Measurements from ENCODE around the gene MGAM2. TPM values are rescaled to one million over a fixed set of nuclear protein-coding genes. Genes with fewer than 3 reads are reported as not detected.

MGAM2 gene
- total and polyA plus RNA-seq, 2 of the 4 experiments (the other 2 are of a cell fraction) = not detected

DNA sequence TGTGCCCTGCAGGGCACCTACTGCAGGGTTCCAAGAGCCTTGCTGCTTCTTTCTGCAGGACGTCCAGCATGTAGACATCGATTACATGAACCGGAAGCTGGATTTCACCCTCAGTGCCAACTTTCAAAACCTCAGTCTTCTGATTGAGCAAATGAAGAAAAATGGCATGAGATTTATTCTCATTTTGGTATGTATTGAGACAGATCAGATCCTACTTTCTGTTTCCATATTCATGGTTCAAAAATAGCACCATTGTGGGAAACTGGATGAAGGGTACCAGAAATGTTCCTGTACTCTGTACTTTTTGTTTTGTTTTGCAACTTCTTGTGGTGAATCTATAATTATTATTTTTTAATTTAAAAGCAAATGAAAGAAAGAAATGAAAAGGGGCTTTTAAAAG, 64.1 kb downstream of the MGAM2 start:
- WGBS, 2 experiments (ENCODE audit: extremely low coverage in 2 of 2, insufficient read length in 1 of 2) = 83% methylated on average over 1 of the region's 3 CpGs; no CpG with 5 or more reads in 1 of the 2 experiments
- H3K4me2 ChIP-seq (ENCODE audit: low read depth, low read length) = no peak overlapping the region
- CTCF ChIA-PET = no interaction called here
- dilution Hi-C loops (cut with HindIII; ENCODE audit: low sequenced_read_pairs, unreplicated experiment) = no loop called here
- H2BK15ac ChIP-seq (ENCODE audit: low read depth, low read length) = no peak overlapping the region
- H3K4ac ChIP-seq (ENCODE audit: low read depth, low read length) = no peak overlapping the region
- no peaks in the 10 kb centered on the region for H3K79me1 ChIP-seq (ENCODE audit: low read depth in 1 of 2, low read length in 2 of 2)
- H3K9ac ChIP-seq (ENCODE audit: low read depth, low read length) = no peak overlapping the region
- no peaks in the 10 kb centered on the region for H3K4me1 ChIP-seq (ENCODE audit: control insufficient read depth, insufficient read depth, low read length)
- no peak for TF ChIP-seq CHD1 (IDR thresholded peaks at IDR 0.05; ENCODE audit: low read depth, low read length)
- TF ChIP-seq MAFK (IDR thresholded peaks at IDR 0.05; ENCODE audit: low read depth, low read length) = no peak
- no peak for TF ChIP-seq RAD21 (IDR thresholded peaks at IDR 0.05; ENCODE audit: low read length)
- TF ChIP-seq, protein P1, sequence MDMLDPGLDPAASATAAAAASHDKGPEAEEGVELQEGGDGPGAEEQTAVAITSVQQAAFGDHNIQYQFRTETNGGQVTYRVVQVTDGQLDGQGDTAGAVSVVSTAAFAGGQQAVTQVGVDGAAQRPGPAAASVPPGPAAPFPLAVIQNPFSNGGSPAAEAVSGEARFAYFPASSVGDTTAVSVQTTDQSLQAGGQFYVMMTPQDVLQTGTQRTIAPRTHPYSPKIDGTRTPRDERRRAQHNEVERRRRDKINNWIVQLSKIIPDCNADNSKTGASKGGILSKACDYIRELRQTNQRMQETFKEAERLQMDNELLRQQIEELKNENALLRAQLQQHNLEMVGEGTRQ (IDR thresholded peaks at IDR 0.05; ENCODE audit: low read depth, low read length) = no peak
- TF ChIP-seq, protein P2, sequence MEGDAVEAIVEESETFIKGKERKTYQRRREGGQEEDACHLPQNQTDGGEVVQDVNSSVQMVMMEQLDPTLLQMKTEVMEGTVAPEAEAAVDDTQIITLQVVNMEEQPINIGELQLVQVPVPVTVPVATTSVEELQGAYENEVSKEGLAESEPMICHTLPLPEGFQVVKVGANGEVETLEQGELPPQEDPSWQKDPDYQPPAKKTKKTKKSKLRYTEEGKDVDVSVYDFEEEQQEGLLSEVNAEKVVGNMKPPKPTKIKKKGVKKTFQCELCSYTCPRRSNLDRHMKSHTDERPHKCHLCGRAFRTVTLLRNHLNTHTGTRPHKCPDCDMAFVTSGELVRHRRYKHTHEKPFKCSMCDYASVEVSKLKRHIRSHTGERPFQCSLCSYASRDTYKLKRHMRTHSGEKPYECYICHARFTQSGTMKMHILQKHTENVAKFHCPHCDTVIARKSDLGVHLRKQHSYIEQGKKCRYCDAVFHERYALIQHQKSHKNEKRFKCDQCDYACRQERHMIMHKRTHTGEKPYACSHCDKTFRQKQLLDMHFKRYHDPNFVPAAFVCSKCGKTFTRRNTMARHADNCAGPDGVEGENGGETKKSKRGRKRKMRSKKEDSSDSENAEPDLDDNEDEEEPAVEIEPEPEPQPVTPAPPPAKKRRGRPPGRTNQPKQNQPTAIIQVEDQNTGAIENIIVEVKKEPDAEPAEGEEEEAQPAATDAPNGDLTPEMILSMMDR (conservative IDR thresholded peaks at IDR 0.05; ENCODE audit: low read depth, low read length) = no peak
- DNase-seq (no peak), ATAC-seq (ENCODE audit: low read depth) (no peak)
- no peaks in the 10 kb centered on the region for H3K36me3 ChIP-seq (ENCODE audit: control insufficient read depth, insufficient read depth, low read length)
- H2AFZ ChIP-seq (replicated peaks; ENCODE audit: low read length, poor library complexity) = no peak overlapping the region
- in situ Hi-C loops (cut with MboI; ENCODE audit: low sequenced_read_pairs) = no loop called here
- H2BK5ac ChIP-seq (ENCODE audit: low read depth, low read length, poor library complexity, severe bottlenecking) = no peak overlapping the region
- BruUV-seq (replicated peaks) = no TSS peak
- H3K9me1 ChIP-seq (ENCODE audit: insufficient read depth, low read length) = no peaks in the 10 kb centered on the region
- no peak overlapping the region for H2AK5ac ChIP-seq (ENCODE audit: low read depth, low read length)
- H4K8ac ChIP-seq (ENCODE audit: low read depth in 2 of 2, low read length in 2 of 2) = no peak overlapping the region
- H3K14ac ChIP-seq (replicated peaks; ENCODE audit: low read depth, low read length) = no peak overlapping the region
- H3K23ac ChIP-seq (ENCODE audit: low read depth, low read length) = no peak overlapping the region
- H4K20me1 ChIP-seq (ENCODE audit: insufficient read depth, low read length) = no peaks in the 10 kb centered on the region
- H2BK20ac ChIP-seq (ENCODE audit: low read depth, low read length) = no peak overlapping the region
- no peak overlapping the region for H2AK9ac ChIP-seq (replicated peaks; ENCODE audit: low read depth, low read length, poor library complexity)
- intact Hi-C loops (cut with micrococcal nuclease) = no loop called here
- H3K18ac ChIP-seq (ENCODE audit: low read depth, low read length) = no peak overlapping the region
- H3K56ac ChIP-seq (ENCODE audit: extremely low read depth, insufficient read depth, low read length) = no peak overlapping the region
- H3K9me3 ChIP-seq (ENCODE audit: control insufficient read depth, insufficient read depth, low read length) = peaks cover 5% of the 10 kb centered on the region
- H3K27me3 ChIP-seq (ENCODE audit: control insufficient read depth, insufficient read depth, low read length) = no peaks in the 10 kb centered on the region
- no peak overlapping the region for H2BK120ac ChIP-seq (ENCODE audit: low read depth, low read length)
- no peak overlapping the region for H3K4me3 ChIP-seq (ENCODE audit: insufficient read depth, low read depth, low read length)
- H3K27ac ChIP-seq (ENCODE audit: insufficient read depth, low read length) = no peak overlapping the region
- no peak overlapping the region for H4K91ac ChIP-seq (ENCODE audit: insufficient read depth, low read depth, low read length)
- POLR2A ChIA-PET (ENCODE audit: unreplicated experiment) = no interaction called here
- no peak overlapping the region for H4K5ac ChIP-seq (ENCODE audit: low read depth, low read length)

Measured in IMR-90 (cell line).